Esophagus squamous epithelium (tissue), 5 donors: Measurements from ENCODE around the gene TNFRSF12A. TPM values are rescaled to one million over a fixed set of nuclear protein-coding genes. Genes with fewer than 3 reads are reported as not detected.

Experiments used
- DNase-seq: peaks from one replicate; lab custom pipeline; 2025; lab: John Stamatoyannopoulos, UW
- H3K27ac ChIP-seq, 4 donors: fragments of 200-600 bp; sonication (generic); one replicate each; pipeline ENCODE4 v1.5.1; 2016 to 2019; ENCODE audit warnings: mild to moderate bottlenecking in 1 of 4
- H3K27me3 ChIP-seq, 4 donors: fragments of 200-600 bp; sonication (generic); 1 replicate in 3 of 4; 2 replicates in 1 of 4; pipeline versions ENCODE4 v1.5.1 to v1.6.0; 2017 to 2021; ENCODE audit warnings: antibody characterized with exemption in 1 of 4
- H3K36me3 ChIP-seq, 3 donors: fragments of 200-600 bp; sonication (generic); one replicate each; pipeline ENCODE4 v1.5.1; 2016 to 2019
- H3K4me1 ChIP-seq, 3 donors: fragments of 200-600 bp; sonication (generic); one replicate each; pipeline ENCODE4 v1.5.1; 2017 to 2019
- H3K4me3 ChIP-seq, 4 donors: fragments of 200-600 bp; sonication (generic); 1 replicate in 3 of 4; 2 replicates in 1 of 4; pipeline ENCODE4 v1.5.1; 2016 to 2019; ENCODE audit warnings: mild to moderate bottlenecking in 2 of 4, moderate library complexity in 1 of 4
- H3K9me3 ChIP-seq, 3 donors: fragments of 200-600 bp; sonication (generic); one replicate each; pipeline ENCODE4 v1.5.1; 2016 to 2019
- CTCF ChIP-seq, 6 experiments: fragments of 450-650 bp in 4 of 6; fragments of 200-600 bp in 2 of 6; sonication (generic) in 2 of 6; IDR thresholded peaks; one replicate each; pipeline ENCODE4 v1.5.1; 2016 to 2019; ENCODE audit warnings: antibody characterized with exemption in 6 of 6, mild to moderate bottlenecking in 4 of 6, moderate library complexity in 4 of 6
- POLR2A ChIP-seq, 4 donors: fragments of 450-650 bp; IDR thresholded peaks; one replicate each; pipeline ENCODE4 v1.6.1; 2017; ENCODE audit warnings: antibody characterized with exemption in 4 of 4, mild to moderate bottlenecking in 4 of 4, moderate library complexity in 3 of 4
- WGBS, 2 donors: methylation state at CpG; one replicate each; pipeline ENCODE4 v1.1.5; 2018; 5-methylcytosine and 5-hydroxymethylcytosine counted together
- intact Hi-C: fragments of 100-400 bp; cut with DNase I; formaldehyde crosslinking; loops from one replicate; pipeline ENCODE4 v1.15.0; 2022
- total RNA-seq, 4 donors: library from RNA; depleted of rRNA; stranded (reverse); fragments of >200 nt; gene quantifications; one replicate each; pipeline ENCODE4 v1.1.0, GENCODE V29; 2016
- donor health status: DM: yes; HTN: yes; CAD: no.

TNFRSF12A gene
- total RNA-seq, 4 donors from 2014 or later = 15.3 to 46.0 (median 28.6) TPM

GRCh38 chr16:2973093-2973492, 47.1 kb upstream of the TNFRSF12A start:
- no peak for TF ChIP-seq CTCF (IDR thresholded peaks at IDR 0.05)
- no peak for TF ChIP-seq POLR2A (IDR thresholded peaks at IDR 0.05)
- no peak for DNase-seq
- 51 to 94% methylated on average over 2 to 3 of the region's 5 CpGs for WGBS, 2 donors

DNA sequence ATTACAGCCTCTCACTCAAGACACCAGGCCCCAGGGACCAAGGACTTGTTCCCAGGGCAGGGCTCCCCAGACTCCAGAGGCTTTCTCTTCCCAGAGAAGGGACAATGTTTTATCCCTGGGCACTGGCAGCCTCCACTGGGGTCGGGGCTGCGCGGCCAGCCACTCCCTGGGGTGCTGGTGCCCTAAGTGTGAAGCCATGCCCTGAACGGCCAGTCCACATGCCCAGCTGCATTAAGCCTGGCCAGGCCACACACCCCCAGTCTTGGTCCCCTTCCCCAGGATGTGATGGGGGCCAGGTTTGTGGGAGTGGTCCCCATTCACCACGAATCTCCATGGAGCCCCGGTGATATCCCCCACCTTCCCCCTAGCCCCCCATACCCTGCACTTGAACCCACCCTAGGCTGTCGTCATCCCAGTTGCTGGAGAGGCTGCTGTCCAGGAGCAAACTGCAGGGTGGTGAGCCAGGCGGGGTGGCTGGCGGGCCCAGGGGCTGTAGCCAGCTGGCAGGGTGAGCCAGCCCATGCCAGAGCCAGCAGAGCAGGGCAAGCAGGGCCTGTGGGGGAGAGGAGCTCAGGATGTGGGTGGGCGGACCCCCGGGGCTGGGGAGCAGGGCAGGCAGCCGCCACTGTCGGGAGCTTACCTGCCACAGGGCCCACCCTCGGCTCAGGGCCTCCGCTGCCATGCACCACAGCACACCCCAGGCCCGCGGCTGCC, 46.4 kb upstream of the TNFRSF12A start:
- TF ChIP-seq CTCF (IDR thresholded peaks at IDR 0.05) (no peak), POLR2A (IDR thresholded peaks at IDR 0.05) (no peak)
- 65 to 93% methylated on average over 3 to 4 of the region's 17 CpGs for WGBS, 2 donors
- Histone ChIP-seq H3K27me3 (peaks cover 0 to 3% (median 0%) of the 10 kb centered on the region in 4 donors), H3K36me3 (peaks cover 0 to 6% (median 0%) of the 10 kb centered on the region in 3 donors), H3K9me3 (no peaks in the 10 kb centered on the region), H3K27ac (no peak overlapping the region), H3K4me1 (peaks cover 11 to 44% (median 21%) of the 10 kb centered on the region in 3 donors), H3K4me3 (no peak overlapping the region)
- no peak for DNase-seq
- intact Hi-C loops = no loop called here

More at GRCh38 chr16:2973093-2973492, 47.1 kb upstream of the TNFRSF12A start:
- peaks cover 0 to 6% (median 0%) of the 10 kb centered on the region in 4 donors for H3K27me3 ChIP-seq
- H3K36me3 ChIP-seq = peaks cover 0 to 6% (median 0%) of the 10 kb centered on the region in 3 donors
- peaks cover 17 to 44% (median 27%) of the 10 kb centered on the region in 3 donors for H3K4me1 ChIP-seq
- intact Hi-C loops = no loop called here
- no peaks in the 10 kb centered on the region for H3K9me3 ChIP-seq
- H3K27ac ChIP-seq = no peak overlapping the region
- H3K4me3 ChIP-seq = no peak overlapping the region

- Histone ChIP-seq H3K36me3 (peaks cover 0 to 6% (median 0%) of the 10 kb centered on the region in 3 donors), H3K9me3 (no peaks in the 10 kb centered on the region), H3K27me3 (peaks cover 0 to 9% (median 0%) of the 10 kb centered on the region in 4 donors), H3K4me3 (no peak overlapping the region), H3K4me1 (peaks cover 12 to 44% (median 20%) of the 10 kb centered on the region in 3 donors), H3K27ac (no peak overlapping the region)
- WGBS, 2 donors = 93% methylated on average over 2 of the region's 15 CpGs; no CpG with 5 or more reads in 1 of the 2 donors
- intact Hi-C loops = no loop called here
- no peak for DNase-seq
- TF ChIP-seq POLR2A (IDR thresholded peaks at IDR 0.05) (no peak), CTCF (IDR thresholded peaks at IDR 0.05) (no peak)
These were observed 45.7 kb upstream of the TNFRSF12A start for GRCh38 chr16:2974319-2975056.

GRCh38 chr16:2975161-2975795, 44.9 kb upstream of the TNFRSF12A start:
- H3K4me1 ChIP-seq = peaks cover 11 to 44% (median 19%) of the 10 kb centered on the region in 3 donors
- H3K27ac ChIP-seq = no peak overlapping the region
- 91% methylated on average over 9 of the region's 28 CpGs; no CpG with 5 or more reads in 1 of the 2 donors for WGBS, 2 donors
- no peaks in the 10 kb centered on the region for H3K9me3 ChIP-seq
- H3K36me3 ChIP-seq = peaks cover 0 to 6% (median 0%) of the 10 kb centered on the region in 3 donors
- intact Hi-C loops = no loop called here
- TF ChIP-seq CTCF (IDR thresholded peaks at IDR 0.05) (no peak), POLR2A (IDR thresholded peaks at IDR 0.05) (no peak)
- peaks cover 0 to 16% (median 0%) of the 10 kb centered on the region in 4 donors for H3K27me3 ChIP-seq
- DNase-seq = no peak
- H3K4me3 ChIP-seq = no peak overlapping the region
